ENCODE results near the gene FLOT2. TPM values are rescaled to one million over a fixed set of nuclear protein-coding genes. Genes with fewer than 3 reads are reported as not detected.

The FLOT2 gene
- total RNA-seq, 4 donors from 2014 or later, result 38.7 to 117 (median 45.6) TPM

- H3K4me3 ChIP-seq (ENCODE audit: low read depth, poor library complexity, severe bottlenecking), result no peak overlapping the region
- 66 to 68% methylated on average over 8 of the region's 8 CpGs for WGBS, 2 donors
- TF ChIP-seq CTCF (IDR thresholded peaks at IDR 0.05) (no peak), POLR2A (IDR thresholded peaks at IDR 0.05) (no peak)
- DNase-seq (ENCODE audit: low spot score in 2 of 2), result no peak
- intact Hi-C loops (cut with DNase I; ENCODE audit: low total_unique reads), result no loop called here
These were observed 35.9 kb downstream of the FLOT2 start for GRCh38 chr17:28861393-28862203.

- DNase-seq (ENCODE audit: low spot score in 2 of 2), result no peak
- TF ChIP-seq CTCF (IDR thresholded peaks at IDR 0.05) (no peak), POLR2A (IDR thresholded peaks at IDR 0.05) (no peak)
- H3K4me3 ChIP-seq (ENCODE audit: low read depth, poor library complexity, severe bottlenecking), result no peak overlapping the region
- 96 to 99% methylated on average over 4 of the region's 4 CpGs for WGBS, 2 donors
- intact Hi-C loops (cut with DNase I; ENCODE audit: low total_unique reads), result no loop called here
These were observed 37.1 kb downstream of the FLOT2 start for GRCh38 chr17:28860363-28860808.

GRCh38 chr17:28858801-28859355 lies 38.7 kb downstream of the FLOT2 start:
- no peak overlapping the region for H3K4me3 ChIP-seq (ENCODE audit: low read depth, poor library complexity, severe bottlenecking)
- WGBS, 2 donors, result 43 to 50% methylated on average over 2 of the region's 2 CpGs
- intact Hi-C loops (cut with DNase I; ENCODE audit: low total_unique reads), result no loop called here
- DNase-seq (ENCODE audit: low spot score in 2 of 2), result no peak
- TF ChIP-seq CTCF (IDR thresholded peaks at IDR 0.05) (no peak), POLR2A (IDR thresholded peaks at IDR 0.05) (no peak)

- DNase-seq (ENCODE audit: low spot score in 2 of 2), result no peak
- intact Hi-C loops (cut with DNase I; ENCODE audit: low total_unique reads), result no loop called here
- H3K4me3 ChIP-seq (ENCODE audit: low read depth, poor library complexity, severe bottlenecking), result no peak overlapping the region
- TF ChIP-seq CTCF (IDR thresholded peaks at IDR 0.05), result no peak
- 92 to 97% methylated on average over 3 of the region's 3 CpGs for WGBS, 2 donors
These were observed 39.4 kb downstream of the FLOT2 start for GRCh38 chr17:28857905-28858800.

GRCh38 chr17:28856028-28856574 lies 41.4 kb downstream of the FLOT2 start:
- intact Hi-C loops (cut with DNase I; ENCODE audit: low total_unique reads), result no loop called here
- H3K4me3 ChIP-seq (ENCODE audit: low read depth, poor library complexity, severe bottlenecking), result no peak overlapping the region
- WGBS, 2 donors, result 92 to 100% methylated on average over 5 of the region's 5 CpGs
- no peak for DNase-seq (ENCODE audit: low spot score in 2 of 2)
- no peak for TF ChIP-seq CTCF (IDR thresholded peaks at IDR 0.05)
- TF ChIP-seq POLR2A (IDR thresholded peaks at IDR 0.05), result no peak

Data from lower leg skin (tissue), 4 donors.